ENCODE data around the gene NPHP1.

DNA sequence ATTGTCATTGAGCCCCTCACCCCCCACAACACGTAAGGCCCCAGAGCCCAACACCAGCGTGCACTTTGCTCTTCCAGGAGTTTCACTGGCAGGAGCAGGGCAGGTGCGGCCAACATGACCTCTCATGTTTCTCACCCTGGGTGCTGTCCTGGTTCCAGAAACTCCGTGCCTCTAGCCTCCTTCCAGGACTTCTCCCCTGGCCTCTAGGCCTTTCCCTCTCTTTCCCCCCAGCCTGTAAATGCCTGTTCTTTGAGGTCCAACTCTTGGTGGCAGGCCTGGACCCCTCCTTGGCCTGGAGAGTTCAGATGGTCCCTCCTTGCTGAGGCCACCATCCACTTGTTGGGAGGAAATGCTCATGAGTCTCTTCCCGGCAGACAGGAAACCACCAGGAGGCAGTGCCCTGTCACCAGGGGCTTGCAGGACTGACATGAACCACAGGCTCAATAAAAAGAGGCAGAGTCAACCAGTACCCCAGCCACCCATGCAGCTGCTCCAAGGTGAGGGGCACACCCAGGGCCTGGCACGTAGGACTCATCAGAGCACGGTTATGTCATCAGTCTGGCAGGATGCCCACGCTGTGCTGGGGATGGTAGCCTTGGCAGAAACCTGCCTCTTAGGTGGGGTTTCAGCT is 90.7 kb downstream of the NPHP1 start:
- TF ChIP-seq, protein P1, sequence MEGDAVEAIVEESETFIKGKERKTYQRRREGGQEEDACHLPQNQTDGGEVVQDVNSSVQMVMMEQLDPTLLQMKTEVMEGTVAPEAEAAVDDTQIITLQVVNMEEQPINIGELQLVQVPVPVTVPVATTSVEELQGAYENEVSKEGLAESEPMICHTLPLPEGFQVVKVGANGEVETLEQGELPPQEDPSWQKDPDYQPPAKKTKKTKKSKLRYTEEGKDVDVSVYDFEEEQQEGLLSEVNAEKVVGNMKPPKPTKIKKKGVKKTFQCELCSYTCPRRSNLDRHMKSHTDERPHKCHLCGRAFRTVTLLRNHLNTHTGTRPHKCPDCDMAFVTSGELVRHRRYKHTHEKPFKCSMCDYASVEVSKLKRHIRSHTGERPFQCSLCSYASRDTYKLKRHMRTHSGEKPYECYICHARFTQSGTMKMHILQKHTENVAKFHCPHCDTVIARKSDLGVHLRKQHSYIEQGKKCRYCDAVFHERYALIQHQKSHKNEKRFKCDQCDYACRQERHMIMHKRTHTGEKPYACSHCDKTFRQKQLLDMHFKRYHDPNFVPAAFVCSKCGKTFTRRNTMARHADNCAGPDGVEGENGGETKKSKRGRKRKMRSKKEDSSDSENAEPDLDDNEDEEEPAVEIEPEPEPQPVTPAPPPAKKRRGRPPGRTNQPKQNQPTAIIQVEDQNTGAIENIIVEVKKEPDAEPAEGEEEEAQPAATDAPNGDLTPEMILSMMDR (conservative IDR thresholded peaks at IDR 0.05; ENCODE audit: low read length) = peak; percentile 65
- no peak for TF ChIP-seq EZH2phosphoT487 (IDR thresholded peaks at IDR 0.05; ENCODE audit: borderline replicate concordance)
